ENCODE data around the gene PRKCA.
"Not testable (repeated sequence)": the region's sequence is repeated elsewhere in the genome, so short reads cannot be mapped to it uniquely, and the experiment has no call there.

The PRKCA gene

DNA sequence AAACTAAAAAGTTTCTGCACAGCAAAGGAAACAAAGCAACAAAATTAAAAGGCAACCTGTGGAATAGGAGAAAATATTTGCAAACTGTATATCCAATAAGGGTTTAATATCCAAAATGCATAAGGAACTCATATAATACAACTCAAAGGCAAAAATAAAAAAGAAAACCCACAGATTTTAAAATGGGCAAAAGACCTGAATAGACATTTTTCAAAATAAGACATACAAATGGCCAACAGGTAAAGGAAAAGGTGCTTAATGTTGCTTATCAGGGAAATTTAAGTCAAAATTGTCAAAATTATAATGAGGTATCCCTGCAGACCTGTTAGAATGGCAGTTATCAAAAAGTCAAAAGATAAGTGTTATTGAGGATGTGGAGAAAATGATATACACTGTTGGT is 399.0 kb downstream of the PRKCA start:
- DNase-seq (ENCODE audit: low read depth in 1 of 2, low spot score in 1 of 2): no peak

DNA sequence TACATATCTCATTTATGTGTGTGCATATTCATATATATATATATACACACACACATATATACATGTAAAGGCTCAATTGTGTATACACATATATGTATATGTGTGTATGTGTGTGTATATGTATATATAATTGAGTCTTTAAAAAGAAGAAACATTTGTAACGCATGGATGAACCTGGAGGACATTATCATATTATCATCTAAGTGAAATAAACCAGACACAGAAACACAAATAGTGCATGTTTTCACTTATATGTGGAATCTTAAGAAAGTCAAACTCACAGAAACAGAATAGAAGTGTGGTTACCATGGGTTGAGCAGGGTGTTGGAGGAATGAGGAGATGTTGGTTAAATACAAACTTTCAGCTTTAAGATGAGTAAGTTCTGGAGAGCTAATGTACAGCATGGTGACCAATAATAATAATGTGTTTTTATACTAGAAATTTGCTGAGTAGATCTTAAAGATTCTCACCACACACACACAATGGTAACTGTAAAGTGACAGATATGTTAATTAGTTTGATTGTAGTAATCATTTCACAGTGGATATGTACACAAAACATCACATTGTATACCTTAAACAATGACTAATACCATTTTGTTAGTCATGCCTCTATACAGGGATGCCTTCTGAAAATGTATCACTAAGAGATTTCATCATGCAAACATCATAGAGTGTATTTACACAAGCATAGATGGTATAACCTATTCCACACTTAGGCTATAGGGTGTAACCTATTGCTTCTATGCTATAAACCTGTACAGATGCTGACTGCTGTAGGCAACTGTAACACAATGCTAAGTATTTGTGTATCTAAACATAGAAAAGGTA is 399.9 kb downstream of the PRKCA start:
- DNase-seq (ENCODE audit: low read depth in 1 of 2, low spot score in 1 of 2): no peak

DNA sequence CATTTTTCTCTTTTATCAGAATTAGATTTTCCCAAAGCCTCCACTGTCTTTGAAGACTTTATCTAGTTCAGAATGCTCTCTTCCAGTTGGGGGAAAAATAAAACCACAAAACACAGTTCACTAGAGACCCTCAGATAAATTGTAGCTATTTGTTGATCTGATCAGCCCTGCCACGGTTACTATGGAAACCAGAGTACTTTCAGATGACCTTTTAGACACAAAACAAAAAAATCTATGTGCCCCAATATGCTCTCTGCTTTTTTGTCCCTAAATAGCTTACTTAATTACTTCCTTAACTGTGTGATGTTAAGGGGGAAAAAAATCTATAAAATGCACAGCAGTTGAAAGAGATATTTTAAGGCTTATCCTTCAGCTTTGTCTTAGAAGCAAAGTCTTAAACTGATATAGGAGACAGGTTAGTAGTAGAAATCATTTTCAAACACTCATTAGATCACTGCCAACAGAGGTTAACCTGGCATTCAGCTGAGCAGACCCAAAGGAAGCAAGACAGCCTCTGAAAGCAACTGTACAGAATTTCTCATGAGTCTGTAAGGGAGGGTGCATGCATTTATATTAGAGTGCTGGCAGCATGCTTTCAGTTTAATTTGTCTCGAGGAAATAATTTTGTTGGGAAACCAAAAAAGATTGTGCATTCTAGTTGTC is 402.6 kb downstream of the PRKCA start:
- DNase-seq (ENCODE audit: low read depth in 1 of 2, low spot score in 1 of 2): no peak

DNA sequence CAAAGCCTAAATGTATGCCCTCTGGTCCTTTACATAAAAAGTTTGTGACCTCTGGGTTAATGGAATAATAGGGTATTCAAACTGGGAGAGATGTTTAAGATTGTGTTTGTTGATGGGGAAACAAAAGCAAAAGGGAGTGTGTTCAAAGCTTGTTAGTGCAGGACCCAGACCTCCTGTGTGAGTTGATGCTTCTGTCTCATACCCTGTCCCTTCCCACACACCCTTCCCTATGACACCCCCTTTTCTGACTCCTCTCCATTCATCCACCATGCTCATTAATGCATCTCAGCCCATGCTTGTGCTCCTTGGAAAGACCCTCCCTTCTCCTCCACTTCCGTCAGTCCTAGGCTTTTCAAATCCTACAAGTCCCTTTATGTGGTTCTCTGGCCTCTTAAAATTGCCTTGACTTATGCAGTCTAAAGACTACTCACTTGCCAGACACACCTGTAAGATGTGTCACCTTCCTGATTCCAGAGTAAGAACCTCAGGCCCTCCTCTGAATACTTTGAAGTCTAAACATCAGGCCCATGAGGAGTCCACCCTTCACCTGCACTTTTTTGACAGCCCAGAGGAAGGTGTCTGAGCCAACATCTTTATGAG is 404.5 kb downstream of the PRKCA start:
- DNase-seq (ENCODE audit: low read depth in 1 of 2, low spot score in 1 of 2): no peak

DNA sequence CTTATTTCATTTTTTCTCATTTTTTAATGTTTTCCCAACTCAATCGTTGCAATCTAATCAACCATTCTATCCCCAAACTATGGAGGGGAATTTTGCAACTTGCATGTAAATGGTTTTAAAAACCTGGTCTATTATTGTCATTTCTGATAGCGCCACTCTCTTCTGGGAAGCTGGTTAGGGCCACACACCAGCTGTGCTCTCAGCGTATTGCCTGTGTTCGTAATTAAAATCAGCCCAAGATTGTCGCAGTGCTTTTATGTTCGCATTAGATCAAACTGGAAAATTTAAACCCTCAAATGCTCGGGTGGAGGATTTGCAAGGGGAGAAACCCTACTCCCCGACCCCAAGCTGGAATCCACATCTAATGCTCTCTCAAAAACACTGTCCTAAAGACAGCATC is 409.0 kb downstream of the PRKCA start:
- DNase-seq (ENCODE audit: low read depth in 1 of 2, low spot score in 1 of 2): no peak

DNA sequence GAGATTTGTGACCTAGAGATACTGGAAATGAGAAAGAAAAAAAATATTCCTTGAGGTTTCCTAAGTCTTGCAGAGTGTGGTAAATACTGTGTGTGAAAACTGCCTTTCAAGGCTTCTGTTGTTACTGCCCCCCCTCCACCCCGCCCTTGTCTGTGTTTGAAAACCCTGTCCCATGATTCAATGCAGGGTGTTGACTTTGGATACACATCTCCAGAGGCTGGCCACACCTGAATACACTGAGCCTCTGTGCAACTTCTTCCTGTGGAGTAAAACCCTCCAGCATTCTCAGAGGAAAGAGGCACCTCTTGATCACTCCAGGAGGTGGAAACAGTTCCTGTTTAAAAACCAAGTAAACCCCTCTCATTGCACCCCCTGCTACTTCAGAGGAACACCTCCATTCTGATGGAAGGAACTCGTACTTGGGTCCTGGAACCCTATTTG is 409.5 kb downstream of the PRKCA start:
- DNase-seq (ENCODE audit: low read depth in 1 of 2, low spot score in 1 of 2): no peak

DNA sequence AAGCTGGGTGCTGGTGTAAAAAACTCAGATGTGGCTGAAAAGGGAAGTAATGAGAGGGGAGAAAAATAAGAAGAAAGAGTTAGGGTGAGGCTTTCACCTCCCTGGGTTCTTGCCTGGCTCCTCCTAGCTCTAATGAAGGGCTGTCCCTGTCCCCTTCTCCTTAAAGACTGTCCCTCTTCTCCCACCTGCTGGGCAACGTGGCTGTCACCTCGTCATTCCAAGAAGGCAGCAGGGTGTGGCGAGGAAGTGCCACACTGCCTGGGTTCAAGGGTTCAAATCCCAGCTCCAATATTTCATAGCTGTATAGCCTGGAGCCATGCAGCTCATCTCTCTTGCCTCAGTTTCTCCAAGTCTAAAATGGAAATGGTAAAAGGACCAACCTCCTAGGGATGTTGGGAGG is 410.0 kb downstream of the PRKCA start:
- no peak for DNase-seq (ENCODE audit: low read depth in 1 of 2, low spot score in 1 of 2)

DNA sequence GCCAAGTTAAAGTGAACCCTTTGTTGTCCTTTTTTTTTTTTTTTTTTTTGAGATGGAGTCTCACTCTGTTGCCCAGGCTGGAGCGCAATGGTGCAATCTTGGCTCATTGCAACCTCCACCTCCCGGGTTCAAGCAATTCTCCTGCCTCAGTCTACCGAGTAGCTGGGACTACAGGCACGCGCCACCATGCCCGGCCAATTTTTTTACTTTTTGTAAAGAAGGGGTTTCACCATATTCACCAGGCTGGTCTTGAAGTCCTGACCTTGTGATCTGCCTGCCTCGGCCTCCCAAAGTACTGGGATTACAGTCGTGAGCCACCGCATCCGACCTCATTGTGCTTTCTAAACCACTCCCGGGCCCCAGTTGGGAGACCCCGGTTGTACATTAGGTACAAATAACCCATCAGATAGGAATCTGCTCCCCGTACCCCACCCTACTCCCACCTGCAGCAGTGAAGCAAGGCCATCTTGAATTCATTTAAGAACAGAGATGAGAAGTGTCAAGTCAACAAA is 410.7 kb downstream of the PRKCA start:
- DNase-seq (ENCODE audit: low read depth in 1 of 2, low spot score in 1 of 2): not testable (repeated sequence)

DNA sequence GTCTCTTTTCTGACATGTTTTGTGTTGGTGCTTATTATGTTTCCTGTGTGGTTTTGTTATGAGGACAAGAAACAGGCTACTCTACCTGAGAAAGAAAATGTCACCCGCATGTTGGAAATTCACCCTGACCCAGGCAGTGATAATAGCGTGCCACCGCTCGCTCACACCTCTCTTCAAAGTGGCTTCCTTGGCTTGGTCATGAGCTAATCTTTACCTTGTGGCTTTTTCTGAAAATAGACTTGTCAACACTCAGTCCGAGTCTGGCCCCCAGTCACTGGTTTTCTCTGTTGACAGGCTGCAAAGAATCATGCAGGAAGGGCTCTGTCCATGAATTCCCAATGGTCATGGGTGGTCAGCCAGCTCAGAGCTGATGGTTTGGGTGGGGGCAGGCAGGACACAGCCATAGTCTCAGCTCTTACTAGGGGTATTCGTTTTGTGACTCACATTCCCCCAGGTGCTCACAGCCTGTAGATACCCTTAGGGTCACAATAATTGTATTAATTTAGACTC is 411.2 kb downstream of the PRKCA start:
- no peak for DNase-seq (ENCODE audit: low read depth in 1 of 2, low spot score in 1 of 2)

DNA sequence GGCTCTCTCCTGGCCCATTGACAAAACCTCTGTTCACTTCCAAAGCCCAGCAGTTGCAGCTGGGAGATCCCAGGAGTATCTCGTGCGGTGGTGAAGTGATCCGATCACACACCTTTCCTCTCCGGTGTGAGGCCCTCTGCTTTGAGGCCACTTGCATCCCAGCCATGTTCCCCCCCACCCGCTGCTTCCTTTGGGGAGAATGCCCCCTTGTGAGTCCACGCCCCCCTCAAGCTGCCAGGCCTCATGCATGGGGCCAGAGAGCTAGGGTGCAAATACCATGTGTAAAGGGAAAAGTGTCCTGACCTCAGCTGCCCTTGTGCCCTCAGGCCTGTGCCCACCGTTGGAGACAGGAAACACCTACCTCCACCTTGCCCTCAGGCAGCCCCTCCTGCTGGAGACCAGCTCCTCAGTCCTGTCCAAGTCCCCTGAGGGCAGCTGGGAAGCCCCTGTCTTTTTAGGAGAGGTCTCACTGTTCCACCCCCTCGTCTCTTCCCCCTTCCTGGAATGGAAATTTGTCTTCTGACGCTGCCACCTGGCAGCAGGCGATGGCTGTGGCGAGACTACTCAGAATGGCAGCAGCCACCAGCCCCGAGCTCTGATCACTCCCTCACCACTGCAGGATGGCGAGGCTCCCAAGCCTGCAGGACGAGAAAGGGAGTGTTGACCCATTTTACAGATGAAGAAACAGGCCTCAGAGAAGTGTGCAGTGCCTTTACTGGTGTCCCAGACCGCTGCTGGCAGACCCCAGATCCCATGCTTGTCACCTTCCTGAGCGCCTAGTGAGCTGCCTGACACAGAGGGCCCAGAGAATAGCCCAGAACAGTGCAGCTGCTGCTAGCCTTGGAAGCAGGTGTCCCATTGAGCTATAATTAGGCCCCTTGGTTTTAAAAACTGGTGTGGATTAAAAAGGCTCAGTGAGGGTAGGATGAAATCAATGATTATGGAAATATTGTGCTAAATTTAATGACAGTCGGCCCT is 411.9 kb downstream of the PRKCA start:
- no peak for DNase-seq (ENCODE audit: low read depth in 1 of 2, low spot score in 1 of 2)

DNA sequence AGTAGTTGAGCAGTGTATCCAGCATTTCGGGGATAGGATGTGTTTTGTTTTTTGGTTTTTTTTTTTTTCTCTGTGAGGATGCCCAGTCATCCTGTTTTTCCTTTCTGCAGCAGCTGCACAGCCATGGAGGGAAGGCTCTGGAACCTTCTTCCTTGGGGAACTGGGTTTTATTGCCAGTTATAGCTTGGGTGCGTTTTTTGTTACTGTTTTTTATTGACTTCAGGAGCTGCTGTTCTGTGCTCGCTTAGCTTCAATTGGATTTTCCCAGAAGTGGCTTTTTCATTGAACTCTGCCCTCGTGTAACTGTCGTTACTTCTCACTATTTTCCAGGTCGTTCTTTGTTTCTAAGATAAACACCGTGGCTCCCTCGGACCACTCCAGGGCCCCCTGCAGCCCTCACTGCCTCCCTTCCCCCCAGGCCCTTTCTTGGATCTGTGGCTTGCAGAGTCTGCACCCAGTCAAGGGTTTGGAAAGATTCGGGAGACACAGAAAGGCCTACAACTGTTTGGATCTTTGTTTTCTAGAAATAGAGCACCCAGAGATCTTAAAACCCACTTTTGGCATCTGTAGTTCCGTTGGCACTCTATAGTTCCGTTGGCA is 412.8 kb downstream of the PRKCA start:
- DNase-seq (ENCODE audit: low read depth in 1 of 2, low spot score in 1 of 2): no peak

DNA sequence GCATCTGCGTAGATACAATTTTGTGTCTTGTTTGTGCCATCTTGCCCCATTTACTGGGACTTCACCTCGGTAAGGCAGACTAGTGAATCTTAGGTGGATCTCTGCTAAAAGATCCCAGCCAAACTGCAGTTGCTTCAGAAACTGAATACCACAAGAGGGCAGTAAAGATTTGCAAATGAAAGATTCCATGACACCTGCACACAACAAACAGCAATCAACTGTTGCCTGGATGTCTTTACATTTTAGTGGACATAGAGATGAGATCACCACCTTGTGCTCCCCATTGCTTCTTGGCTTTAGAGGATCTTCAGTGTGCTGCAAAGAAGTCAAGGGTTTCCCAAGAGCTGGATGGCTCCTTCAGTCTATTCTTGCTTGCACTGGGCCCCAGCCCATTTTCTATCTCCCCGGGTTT is 413.3 kb downstream of the PRKCA start:
- DNase-seq (ENCODE audit: low read depth in 1 of 2, low spot score in 1 of 2): no peak

DNA sequence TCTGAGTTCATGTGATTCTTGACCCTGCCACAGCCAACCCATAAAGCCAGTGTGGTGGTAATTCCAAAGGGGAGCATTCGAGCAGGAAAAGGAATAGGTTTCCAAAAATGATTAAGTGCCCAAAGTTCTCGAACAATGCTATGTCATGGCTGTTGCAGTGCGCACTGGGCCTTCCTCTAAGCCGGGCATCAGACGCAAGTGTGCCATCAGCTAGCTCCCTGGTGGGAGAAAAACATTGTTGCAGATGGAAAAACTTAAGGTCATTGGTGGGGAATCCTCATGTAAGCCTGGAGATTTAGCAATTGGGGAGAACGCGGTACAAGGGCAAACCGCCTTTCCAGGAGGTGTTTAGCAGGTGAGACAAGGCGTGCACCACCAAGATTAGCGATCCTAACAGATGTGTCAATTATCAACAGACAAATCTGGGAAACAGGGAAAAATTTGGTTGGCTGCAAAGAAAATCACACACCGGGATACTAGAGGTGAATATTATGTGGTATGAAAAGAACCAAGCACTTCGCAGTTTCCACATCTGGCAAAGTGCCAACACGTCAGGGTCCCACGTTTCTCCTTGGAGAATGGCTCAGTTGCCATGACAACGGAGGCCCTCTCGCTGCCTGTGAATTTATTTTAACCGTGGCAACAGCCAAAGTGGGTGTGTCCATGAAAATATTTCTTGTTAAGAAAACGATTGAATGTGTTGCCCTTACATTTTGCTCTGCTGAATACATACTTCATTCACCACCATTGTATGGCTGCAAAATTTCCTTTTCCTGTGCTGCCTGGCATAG is 414.0 kb downstream of the PRKCA start:
- no peak for DNase-seq (ENCODE audit: low read depth in 1 of 2, low spot score in 1 of 2)

DNA sequence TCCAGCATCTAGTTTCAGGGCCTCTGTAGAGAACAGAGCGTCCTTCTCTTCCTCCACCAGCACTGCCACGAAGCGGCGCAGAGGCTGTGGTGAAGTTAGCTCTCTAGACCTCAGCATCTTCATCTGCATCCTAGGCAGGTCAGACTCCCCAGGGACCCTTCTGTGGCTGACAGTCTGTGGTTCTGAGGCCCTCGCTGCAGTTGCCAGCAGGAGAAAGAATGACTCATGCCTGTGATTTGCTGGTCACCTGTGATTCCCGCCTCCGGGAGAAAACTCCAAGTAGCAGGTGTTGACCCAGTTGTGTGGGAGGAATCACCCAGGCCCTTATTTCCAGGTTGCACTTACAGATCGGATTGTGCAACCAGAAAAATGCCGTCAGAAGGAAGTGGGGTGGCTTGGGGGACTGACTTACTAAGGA is 415.2 kb downstream of the PRKCA start:
- DNase-seq (ENCODE audit: low read depth in 1 of 2, low spot score in 1 of 2): no peak

DNA sequence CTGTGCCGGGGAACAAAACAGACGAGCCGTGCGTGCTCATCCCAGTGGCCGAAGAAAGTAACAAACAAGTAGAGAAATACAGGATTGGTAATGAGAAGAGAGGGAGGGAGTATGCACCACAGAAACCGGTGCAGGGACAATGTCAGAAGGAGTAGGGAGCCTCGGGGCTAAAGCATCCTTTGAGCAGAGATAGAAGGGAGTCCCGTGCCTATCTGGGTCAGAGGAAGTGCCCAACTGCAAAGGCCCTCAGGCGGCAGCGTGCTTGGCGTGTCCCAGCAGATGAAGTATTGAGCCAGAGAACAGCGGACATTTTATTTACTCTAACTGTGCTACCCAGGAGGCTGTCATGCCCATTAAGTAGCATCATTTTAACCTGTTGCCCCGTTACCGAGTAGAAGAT is 417.6 kb downstream of the PRKCA start:
- DNase-seq (ENCODE audit: low read depth in 1 of 2, low spot score in 1 of 2): no peak

DNA sequence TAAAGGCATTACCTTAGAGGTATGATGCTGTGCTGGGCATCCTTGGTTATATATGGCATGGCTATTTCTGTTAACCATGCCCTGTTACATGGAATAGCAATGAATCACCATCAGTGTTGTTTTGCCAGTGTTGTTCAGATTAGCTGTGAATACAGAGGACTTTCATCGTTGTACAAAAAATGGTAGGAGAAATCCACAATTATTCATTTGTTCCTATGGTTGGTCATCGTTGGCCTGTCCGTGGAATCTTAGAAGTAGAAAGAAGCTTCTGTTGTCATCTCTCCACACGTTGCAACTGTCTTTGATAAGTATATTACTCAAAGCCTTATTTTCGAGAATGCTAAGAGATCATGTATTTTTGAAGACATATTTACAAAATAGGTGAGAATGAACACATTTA is 418.2 kb downstream of the PRKCA start:
- no peak for DNase-seq (ENCODE audit: low read depth in 1 of 2, low spot score in 1 of 2)

DNA sequence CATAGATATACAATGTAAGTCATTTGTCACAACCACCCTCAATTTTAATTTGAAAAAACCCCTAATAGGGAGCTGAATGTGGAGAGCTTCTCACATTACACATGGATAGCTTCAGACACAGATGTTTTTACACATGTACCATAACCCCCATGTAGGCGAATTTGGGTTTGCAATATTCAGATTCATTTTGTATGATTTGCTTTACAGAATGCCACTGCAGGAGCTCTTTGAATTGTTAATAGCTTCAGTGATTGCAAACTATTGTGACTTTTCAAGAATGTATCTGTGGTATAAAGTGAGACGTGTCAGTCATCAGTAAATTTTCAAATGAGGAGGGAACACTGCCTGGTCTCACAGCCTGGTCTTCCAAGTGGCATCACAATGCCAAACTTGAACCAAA is 419.9 kb downstream of the PRKCA start:
- DNase-seq (ENCODE audit: low read depth in 1 of 2, low spot score in 1 of 2): no peak

DNA sequence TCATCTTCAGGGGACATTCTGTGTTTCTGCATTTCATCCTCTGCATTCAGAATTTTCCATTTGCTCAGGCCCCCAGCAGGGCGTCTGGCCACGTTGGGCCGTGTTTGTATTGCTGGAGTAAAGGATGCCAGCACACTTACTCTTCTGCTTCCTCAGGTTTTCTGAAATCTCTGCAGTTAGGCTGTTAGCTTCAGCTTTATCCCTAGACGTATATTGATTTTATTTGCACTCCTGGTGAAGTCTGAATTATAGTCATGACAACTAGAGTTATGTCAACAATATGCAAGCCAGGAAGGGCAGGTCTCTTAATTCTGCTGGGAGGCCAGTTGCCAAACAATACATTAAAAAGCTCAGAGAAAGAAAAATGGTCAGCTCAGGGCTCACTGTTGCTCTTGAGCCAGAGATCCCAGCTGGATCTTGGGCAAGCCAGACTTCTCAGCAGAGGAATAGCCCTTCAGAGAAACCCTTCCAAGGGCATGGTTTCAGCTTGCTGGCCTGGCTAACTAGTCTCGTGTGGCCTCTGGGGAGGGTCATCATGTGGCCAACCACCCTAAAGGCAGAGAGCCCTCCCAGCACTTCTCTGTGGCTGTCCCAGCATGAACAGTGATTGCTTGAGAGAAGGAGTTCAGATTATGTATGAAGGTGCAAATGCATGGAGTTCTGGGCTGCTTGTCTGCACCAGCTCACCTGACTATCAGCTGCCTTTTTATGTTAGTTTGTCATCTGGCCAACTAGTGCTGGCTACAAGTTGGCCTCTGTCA is 422.3 kb downstream of the PRKCA start:
- DNase-seq (ENCODE audit: low read depth in 1 of 2, low spot score in 1 of 2): no peak

DNA sequence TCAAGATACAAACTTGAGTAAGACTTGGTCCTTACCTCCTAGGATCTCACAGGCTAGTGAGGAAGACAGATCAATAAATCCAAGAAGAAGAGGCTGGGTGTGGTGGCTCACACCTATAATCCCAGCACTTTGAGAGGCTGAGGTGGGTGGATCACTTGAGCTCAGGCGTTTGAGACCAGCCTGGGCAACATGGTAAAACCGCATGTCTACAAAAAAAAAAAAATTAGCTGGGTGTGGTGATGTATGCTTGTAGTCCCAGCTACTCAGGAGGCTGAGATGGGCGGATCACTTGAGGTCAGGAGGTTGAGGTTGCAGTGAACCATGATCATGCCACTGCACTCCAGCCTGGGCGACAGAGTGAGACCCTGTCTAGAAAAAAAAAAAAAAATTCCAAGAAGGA is 423.0 kb downstream of the PRKCA start:
- not testable (repeated sequence) for DNase-seq (ENCODE audit: low read depth in 1 of 2, low spot score in 1 of 2)
